ENCODE results near the gene HGS.

Gene HGS

DNA sequence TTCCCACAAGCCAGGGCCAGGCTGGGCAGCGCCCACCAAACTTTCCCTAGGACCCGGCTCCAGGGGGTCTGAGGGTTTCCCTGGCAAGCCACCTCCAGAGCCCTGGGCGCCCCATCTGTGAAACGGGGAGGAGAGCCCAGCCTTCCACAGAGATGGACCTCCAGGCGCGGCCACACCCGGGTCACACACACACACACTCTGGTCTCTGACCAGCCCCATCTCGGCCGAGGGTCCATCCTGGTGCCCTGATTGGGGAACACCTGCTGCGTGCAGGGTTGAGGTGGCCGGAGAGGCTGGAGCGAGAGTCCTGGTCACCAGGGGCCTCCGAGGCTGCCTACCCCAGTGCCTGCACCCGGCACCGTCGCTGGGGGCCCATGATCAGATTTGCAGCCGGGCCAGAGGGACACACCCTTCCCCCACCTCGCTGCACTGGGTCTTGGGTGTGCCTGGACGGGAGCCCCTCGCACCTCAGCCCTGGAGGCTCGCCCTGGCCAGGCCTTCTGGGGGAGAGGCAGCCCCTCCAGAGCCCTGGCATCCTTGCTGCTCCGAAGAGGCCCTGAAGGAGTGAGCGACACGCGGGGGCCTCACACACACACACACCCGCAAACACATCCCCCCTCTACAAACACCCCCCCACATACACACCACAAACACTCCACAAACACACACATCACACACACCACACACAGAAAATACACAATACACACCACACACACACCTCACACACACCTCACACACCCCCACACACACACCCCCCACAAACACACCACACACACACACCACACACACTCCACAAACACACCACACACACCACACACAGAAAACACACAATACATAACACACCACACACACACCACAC lies 58.0 kb downstream of the HGS start:
- no peak for DNase-seq (ENCODE audit: low spot score)

Measured in CD4-positive, alpha-beta T cell treated with Interleukin-2 at 100 ng/mL for 4 hours (primary cell).